NT2/D1 (cell line): Measurements from ENCODE around the gene CRYBG1.

Source experiments
- SUZ12 ChIP-seq: IDR thresholded peaks from 2 replicates; pipeline ENCODE4 v1.6.1; 2011; ENCODE audit not compliant: insufficient read length, insufficient read depth; ENCODE audit errors: extremely low read depth
- ZNF274 ChIP-seq: IDR thresholded peaks from 2 replicates; pipeline ENCODE4 v1.6.1; 2011; ENCODE audit warnings: mild to moderate bottlenecking, low read depth, low read length

- TF ChIP-seq ZNF274 (no peak), SUZ12 (no peak)
Observed at GRCh38 chr6:106434530-106434929, 74.0 kb downstream of the CRYBG1 start.
